Measurements from ENCODE around the gene IL17RC.

Gene IL17RC

GRCh38 chr3:9942934-9943690, 26.2 kb downstream of the IL17RC start:
- no peak for DNase-seq (ENCODE audit: extremely low read depth in 1 of 2, low read depth in 1 of 2)

GRCh38 chr3:9944271-9944670, 27.4 kb downstream of the IL17RC start:
- no peak for DNase-seq (ENCODE audit: extremely low read depth in 1 of 2, low read depth in 1 of 2)

GRCh38 chr3:9945358-9945757, 28.5 kb downstream of the IL17RC start:
- no peak for DNase-seq (ENCODE audit: extremely low read depth in 1 of 2, low read depth in 1 of 2)

DNA sequence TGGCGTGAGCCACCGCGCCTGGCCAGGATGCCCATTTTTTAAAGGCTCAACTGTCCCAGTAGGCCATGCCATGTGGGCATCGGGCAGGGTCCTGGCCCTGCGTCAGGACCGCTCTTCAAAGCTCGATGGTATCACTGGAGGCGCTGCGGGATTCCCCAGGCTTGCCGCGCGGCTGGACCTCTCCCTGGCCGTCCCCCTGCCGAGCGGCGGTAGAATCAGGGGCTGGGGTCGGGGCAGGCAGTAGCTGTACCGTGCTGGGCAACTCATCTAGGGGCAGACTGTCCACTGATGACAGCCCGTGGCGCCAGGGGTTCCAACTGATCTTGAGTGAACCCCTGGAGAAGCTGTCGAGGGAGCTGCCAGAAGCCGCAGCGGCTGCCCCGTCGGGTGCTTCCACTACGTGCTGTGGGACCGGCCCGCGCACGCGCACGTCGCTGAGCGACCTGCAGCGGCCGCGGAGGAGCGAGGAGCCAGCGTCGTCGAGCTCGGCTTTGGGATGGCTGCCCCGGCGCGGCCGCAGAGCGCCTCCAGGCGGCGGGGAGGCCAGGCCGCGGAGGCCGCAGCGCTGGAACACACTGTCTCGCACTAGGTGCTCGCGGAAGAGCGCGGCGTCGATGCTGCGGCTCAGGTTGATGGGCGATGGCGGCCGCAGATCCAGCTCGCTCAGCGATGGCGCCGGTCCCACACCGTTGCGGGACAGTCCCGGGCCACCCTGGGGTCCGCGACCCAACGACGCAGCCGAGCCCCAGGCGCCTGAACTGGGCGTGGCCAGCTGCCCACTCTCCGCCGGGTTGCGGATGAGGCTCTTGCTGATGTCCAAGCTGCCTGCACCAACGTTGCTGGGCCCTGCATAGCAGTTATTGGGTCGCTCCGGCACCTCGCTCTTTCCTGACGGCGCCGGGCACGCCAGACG, 29.5 kb downstream of the IL17RC start:
- DNase-seq (ENCODE audit: extremely low read depth in 1 of 2, low read depth in 1 of 2): peak; percentile 66 to 76

DNA sequence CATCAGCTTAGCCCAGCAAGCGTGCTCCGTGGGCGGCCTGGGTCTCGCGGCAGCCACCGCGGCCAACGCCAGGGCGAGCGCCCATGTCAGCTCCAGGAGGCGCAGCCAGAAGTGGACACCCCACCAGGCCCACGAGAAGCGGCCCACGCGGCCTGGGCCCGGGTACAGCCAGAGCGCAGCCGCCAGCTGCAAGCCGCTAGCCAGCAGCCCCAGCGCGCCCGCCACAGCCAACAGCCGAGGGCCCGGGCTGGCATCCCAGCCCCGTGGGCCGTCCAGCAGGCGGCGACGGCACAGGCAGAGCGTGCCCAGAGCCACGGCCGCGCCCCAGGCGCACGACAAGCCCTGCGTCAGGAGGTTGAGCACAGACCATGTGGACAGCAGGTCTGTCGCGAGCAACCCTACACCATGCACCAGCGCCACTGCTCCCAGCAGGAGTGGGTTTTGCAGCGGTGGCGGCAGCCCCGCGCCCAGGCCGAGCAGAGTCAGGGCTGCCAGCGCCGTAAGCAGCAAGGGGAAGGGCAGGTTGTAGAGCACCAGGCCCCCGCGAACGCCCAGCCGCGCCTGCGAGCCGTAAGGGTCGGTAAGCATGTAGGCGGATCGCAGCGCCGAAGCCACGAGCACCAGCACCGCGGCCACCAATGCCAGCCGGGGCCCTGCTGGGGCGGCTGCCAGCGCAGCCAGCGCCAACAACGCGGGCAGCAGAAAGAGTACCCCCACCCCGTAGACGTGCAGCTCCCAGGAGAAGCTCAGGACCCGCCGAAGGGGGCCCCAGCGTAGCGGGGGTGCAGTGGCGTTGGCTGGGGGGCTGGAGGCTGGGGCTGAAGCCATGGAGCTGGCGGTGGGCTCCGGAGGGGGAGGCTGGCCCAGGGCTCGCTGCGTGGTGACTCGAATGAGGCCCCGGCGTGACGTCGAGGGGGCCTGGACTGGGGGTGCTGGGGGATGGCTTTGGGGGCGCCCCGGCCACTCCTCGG, 30.4 kb downstream of the IL17RC start:
- DNase-seq (ENCODE audit: extremely low read depth in 1 of 2, low read depth in 1 of 2): no peak

- no peak for DNase-seq (ENCODE audit: extremely low read depth in 1 of 2, low read depth in 1 of 2)
These were observed 31.7 kb downstream of the IL17RC start for GRCh38 chr3:9948586-9948985.

DNA sequence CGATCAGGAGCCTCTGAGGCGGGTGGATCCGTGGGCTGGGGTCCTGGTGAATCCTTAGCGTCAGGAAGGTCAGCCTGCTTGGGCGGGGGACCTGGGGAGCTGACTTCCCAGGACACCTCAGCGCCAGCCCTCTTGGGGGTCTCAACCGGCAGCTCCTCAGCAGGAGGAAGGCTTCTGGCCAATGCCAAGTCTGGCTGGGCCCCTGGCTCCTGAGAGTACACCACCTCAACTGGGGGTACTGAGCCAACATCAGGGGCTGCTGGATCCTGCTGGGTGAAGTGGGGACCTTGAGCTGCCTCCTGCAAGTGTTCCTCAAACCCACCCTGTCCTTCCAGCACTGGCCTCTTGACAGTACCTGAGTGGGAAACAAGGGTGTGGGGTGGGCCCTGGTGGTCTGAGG, 32.2 kb downstream of the IL17RC start:
- no peak for DNase-seq (ENCODE audit: extremely low read depth in 1 of 2, low read depth in 1 of 2)

DNA sequence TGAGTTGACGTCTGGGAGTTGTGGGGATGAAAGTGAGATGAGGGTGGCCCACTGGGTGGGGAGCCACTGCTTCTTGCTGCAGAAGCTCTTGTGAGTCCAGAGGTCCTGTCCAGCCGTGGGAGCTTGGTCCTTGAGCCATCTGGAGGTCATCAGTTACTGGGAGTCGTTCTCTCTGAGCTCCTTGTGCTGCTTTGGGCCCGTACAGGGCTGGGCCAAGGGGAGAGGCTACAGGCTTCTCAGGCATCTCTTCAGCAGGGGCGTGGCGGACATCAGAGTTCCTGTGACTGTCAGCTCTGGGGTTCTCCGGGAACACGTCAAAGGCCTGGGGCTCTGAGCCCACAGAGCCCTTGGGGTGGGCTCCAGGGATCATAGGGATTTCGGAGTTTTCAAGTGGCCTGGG, 32.7 kb downstream of the IL17RC start:
- no peak for DNase-seq (ENCODE audit: extremely low read depth in 1 of 2, low read depth in 1 of 2)

DNA sequence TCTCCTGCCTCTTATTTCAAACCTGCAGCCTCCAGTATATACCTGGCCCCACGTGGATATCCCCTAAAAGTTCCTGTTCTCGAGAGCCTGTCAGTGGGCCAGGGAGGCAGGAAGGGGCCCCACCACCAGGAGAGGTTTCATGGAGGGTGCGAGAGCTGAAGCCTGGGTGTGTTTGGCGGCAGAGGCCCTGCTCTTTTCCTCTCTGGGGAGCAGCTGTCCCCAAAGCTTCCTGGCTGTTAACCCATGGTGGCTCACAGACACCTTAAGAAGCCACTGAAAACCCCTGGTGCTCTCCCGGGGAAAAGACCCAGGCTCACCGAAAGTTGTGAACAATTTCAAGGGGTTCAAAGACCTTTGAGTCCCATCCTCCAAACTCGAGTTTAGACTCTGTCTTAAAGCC, 34.2 kb downstream of the IL17RC start:
- no peak for DNase-seq (ENCODE audit: extremely low read depth in 1 of 2, low read depth in 1 of 2)

GRCh38 chr3:9951598-9951961, 34.7 kb downstream of the IL17RC start:
- no peak for DNase-seq (ENCODE audit: extremely low read depth in 1 of 2, low read depth in 1 of 2)

DNA sequence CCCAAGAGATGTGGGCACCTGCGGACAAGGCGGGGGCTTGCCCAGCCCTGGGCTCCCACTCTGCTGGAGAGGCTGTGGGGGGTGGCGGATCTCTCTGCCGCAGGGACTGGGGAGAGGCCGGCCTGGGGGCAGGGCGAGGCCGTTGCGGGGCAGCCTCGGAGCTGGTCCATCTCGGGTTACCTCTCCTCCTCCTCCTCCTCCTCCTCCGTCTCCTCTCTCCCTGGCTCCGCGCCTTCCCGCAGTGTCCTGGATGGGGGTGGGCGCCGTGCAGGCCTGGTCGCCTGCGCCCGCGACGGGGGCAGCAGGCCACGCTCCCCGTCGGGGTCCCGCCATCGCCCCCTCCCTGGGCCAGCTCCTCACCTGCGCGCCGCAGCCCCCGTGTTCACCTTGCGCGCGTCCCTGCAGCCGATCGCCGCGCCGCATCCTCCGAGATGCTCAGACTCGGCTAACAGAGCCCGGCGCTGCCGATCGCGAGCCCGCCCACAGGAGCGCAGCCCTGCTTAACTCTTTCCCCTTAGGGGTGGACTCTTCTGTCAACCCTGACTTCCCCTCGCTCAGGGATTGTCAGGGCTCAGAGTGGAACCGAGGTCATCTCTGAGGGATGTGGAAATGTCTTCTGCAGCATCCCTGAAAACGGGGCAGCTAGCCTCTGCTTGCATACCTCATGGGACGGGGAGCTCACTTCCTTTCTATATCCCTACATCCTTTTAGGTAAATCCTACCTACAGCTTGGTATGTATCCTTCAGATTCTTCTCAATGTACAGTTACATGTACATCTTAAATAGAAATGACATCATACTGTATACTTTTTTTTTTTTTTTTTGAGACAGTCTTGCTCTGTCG, 35.3 kb downstream of the IL17RC start, which contains the start of gene PRRT3:
Gene PRRT3 (minus strand): TSS at position 447 of the 844 bp plus-strand sequence. CDS start 2,293 bp downstream, outside the sequence.
- peak in 1 of 2 donors; percentile 52 for DNase-seq (ENCODE audit: extremely low read depth in 1 of 2, low read depth in 1 of 2)

DNA sequence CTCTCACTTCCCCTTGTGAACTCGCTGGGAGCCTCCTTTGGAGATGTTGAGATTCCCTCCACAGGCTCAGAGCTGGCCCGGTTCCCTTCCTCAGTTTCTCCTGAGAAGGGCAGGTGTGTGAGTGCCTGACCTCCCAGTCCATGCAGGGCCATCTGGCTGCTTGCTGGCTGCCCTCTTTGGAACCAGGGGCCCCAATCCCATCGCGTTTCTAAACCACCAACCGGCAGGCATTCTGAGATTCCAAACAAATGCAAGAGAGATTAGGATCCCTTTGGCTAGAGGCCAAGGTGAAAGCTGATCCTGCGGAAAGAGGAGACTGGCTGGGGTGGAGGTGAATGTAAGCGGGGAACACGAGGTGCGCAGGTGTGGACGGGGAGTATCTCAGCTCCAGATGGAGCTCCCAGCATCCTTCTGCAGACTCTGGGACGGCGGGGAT, 38.2 kb downstream of the IL17RC start:
- no peak for DNase-seq (ENCODE audit: extremely low read depth in 1 of 2, low read depth in 1 of 2)

GRCh38 chr3:9955611-9956352, 38.9 kb downstream of the IL17RC start:
- DNase-seq (ENCODE audit: extremely low read depth in 1 of 2, low read depth in 1 of 2): no peak

DNA sequence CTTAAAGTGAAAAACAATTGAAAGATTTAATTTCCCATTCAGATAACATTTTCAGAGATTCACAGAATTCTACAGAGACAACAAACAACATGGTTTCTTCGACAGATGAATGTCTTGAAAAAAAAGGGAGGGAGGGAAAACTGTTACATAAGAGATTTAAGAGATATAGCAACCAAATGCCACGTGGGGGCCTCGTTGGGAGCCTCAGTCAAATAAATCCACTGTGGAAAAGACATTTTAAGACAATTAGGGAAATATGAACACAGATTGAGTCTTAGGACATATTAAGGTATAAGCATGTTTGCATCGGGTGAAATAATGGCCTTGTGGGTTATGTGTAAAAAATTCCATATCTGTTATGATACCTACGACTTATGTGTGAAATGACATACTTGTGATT, 40.3 kb downstream of the IL17RC start:
- DNase-seq (ENCODE audit: extremely low read depth in 1 of 2, low read depth in 1 of 2): no peak

DNA sequence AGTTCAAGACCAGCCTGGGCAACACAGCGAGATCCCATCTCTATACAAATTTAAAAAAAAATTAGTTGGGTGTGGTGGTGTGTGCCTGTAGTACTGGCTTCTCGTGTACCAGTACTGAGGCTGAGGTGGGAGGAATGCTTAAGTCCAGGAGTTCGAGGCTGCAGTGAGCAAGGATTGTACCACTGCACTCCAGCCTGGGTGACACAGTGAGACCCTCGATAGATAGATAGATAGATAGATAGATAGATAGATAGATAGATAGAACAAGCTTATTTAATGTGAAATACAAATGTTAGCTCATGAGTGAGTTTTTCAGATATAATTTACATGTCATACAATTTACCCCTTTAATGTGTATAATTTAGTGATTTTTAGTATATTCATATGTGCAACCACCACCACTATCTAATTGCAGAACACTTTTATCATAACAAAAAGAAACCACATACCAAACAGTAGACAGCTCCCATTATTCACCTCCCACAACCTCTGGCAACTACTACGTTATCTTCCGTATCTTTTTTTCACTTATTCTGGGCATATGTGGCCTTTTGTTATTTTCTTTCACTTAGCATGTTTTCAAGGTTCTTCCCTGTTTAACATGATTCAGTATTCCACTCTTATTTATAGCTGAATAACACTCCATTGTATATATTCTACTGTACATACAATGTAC, 48.4 kb downstream of the IL17RC start:
- DNase-seq (ENCODE audit: extremely low read depth in 1 of 2, low read depth in 1 of 2): no peak

DNA sequence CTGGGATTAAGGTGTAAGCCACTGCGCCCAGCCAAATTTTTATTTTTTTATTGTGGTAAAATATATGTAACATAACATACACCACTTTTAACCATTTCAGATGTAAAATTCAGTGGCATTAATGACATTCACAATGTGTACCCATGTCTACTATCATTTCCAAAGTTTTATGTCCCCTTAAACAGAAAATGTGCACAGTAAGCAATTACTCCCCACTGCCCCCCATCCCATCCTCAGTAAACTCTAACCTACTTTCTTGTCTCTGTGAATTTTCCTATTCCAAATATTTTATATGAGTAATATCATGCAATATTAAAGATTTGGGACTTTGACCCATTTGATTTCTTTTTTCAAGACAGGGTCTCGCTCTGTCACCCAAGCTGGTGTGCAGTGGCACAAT, 49.9 kb downstream of the IL17RC start:
- DNase-seq (ENCODE audit: extremely low read depth in 1 of 2, low read depth in 1 of 2): no peak

DNA sequence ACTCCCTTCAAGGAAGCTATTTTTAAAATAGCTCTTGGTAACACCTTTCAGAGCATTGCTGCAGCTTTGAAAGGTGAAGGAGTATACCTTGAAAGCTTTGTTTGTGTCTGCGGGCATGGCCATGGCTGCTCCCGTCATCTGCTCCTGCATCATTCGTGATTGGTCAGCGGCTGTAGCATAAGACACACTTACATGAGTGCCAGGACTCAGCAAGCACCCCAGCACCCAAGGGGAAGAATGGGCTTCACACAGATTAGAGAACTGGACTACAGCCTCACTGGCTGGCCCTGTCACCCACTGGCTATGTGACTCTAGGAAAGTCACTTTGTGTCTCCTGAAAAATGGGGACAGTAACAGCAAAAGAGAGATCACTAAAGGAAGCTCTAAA, 52.7 kb downstream of the IL17RC start:
- DNase-seq (ENCODE audit: extremely low read depth in 1 of 2, low read depth in 1 of 2): no peak

- DNase-seq (ENCODE audit: extremely low read depth in 1 of 2, low read depth in 1 of 2): no peak
These were observed 53.2 kb downstream of the IL17RC start for GRCh38 chr3:9970020-9970652.

Measured in stimulated activated CD8-positive, alpha-beta memory T cell treated with anti-CD3 and anti-CD28 coated beads, Interleukin-7, amount 100 ng/mL, for 48 hours (primary cell).